Left lobe of liver (tissue), 2 donors: Measurements from ENCODE around the gene ABCC4. TPM values are rescaled to one million over a fixed set of nuclear protein-coding genes. Genes with fewer than 3 reads are reported as not detected.

Experiments
- ATAC-seq: fragments of 200-7000 bp; cut with Tn5 transposase; one replicate; pipeline ENCODE4 v1.9.1; 2020; ENCODE audit warnings: mild to moderate bottlenecking, moderate library complexity
- DNase-seq: peaks from one replicate; pipeline ENCODE4 v3.0.0-alpha.2; 2020; ENCODE audit warnings: low spot score
- total RNA-seq: library from RNA; stranded (reverse); gene quantifications from one replicate; pipeline ENCODE4 v1.2.1, GENCODE V29; 2021
- donor health status: DM: no; HTN: no; CAD: no; lungs with moderate emphysema.
- donor health status: DM: no; HTN: yes; CAD: no.

Gene ABCC4
- total RNA-seq, 1 donor from 2014 or later, result 1.7 TPM

DNA sequence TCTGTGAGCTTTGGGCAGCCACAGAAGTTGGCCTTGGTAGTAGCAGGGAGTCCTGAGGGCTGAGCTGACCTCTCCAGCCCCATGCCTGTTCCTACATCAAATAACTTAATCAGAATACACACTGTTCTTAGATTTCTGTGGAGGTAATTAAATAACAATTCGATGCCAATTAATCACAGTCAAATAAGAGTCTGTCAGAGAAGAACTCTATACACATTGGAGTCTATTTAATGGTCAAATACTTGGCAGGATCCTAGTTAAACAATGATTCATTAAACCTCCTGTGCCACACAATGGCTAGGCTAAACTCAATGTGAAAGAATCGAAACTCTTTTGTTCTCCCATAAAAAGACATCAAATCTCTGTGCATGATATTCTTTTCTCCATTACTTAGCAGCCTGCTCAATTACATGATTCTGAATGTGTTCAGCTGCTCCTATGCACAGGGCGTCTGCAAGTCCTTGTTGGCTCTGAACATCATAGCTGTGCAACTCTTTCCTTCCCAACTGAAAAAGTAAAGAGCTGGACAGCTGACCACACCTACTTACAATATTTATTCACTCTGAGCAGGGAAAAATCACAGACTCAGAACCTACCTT, 173.1 kb downstream of the ABCC4 start:
- ATAC-seq, result no peak
- DNase-seq, result no peak

DNA sequence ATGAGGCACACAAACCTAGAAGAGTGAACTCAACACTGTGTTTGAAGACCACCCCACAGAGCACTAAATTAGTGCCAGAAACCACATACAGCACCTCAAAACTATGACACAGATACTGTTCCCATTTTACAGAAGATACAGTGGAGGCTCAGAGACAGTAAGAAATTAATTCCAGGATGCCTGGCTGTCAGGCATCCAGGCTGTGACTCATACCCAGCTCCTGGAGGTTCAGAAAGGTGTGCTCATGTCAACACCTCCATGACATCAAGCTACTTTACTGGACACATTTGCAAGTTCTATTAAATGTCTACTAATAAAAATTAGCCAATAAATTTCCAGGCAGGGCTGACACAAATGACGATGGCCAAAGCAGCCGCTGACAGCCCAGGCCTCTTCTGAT, 176.3 kb downstream of the ABCC4 start:
- ATAC-seq, result no peak
- DNase-seq, result no peak

GRCh38 chr13:95123726-95124125, 177.5 kb downstream of the ABCC4 start:
- DNase-seq (no peak), ATAC-seq (peak; percentile 40)

DNA sequence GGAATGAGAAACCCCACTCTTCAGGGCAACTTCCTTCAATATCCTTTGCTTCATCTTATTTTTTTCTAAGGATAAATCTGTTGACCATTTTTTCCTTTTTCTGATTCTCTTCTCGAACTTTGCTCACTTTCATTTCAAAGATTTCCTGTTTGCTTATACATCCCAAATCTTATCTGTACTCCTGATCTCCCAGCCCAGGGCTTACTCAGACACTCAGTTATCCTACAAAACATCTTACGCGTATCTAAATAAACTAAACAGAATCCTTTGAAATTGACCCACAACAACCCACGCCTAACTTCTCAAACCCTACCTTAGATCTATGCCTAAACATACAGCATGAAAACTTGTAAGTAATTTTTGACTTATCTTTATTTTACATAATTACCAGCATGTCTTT, 179.2 kb downstream of the ABCC4 start:
- DNase-seq, result no peak
- no peak for ATAC-seq

DNA sequence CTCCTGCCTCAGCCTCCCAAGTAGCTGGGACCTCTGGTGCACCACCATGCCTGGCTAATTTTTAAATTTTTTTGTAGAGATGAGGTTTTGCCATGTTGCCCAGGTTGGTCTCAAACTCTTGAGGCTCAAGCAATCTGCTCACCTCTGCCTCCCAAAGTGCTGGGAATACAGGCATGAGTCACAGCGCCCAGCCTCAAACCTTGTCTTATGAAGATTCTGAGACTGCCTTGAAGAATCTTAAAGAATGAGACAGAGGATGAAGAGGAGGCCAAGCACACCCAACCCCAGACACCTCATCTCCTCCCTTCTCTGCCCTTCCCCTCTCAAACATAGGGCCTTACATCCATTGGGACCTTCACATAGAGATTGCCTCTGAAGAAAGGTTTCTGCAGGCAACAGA, 179.7 kb downstream of the ABCC4 start:
- DNase-seq (no peak), ATAC-seq (no peak)

GRCh38 chr13:95120650-95121049, 180.6 kb downstream of the ABCC4 start:
- DNase-seq (no peak), ATAC-seq (no peak)

- ATAC-seq (no peak), DNase-seq (no peak)
Observed at GRCh38 chr13:95118541-95119324, 182.5 kb downstream of the ABCC4 start.

DNA sequence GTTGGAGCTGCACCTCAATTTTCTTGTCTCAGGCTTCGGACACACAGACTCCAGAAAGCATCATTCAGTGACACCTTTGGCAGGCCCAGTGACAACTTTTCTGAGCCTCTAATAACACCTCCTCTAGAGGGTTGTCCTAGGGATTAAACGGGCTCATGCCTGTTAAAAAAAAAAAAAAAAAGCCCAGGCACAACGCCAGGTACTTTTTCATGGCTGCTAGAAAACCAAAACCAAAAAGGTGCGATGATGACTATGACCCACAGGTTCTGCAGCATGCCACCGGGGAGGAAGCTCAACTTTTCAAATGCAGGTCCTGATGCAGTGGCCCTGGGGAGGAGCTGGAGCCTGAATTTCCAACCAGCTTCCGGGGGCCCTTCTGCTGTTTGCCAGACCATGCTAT, 184.2 kb downstream of the ABCC4 start:
- DNase-seq (no peak), ATAC-seq (no peak)

- DNase-seq (no peak), ATAC-seq (no peak)
Observed at GRCh38 chr13:95115525-95115924, 185.7 kb downstream of the ABCC4 start.

DNA sequence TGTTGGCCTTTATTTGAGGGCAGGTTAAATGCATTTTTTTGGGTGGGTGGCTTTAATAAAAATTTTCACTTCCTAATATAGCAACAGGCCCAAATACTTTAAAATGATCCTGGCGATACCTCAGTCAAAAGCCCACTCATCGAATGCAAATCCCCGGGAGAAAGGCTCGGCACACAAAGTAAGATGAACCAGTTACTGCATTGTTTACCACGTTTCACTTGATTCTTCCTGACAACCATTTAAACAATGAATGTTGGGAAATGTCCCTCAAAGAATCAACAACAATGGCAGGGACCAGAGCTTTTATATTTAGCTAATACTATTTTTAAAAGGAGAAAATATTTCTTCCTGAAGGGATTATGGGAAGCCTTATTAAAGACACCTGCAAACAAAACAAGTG, 187.7 kb downstream of the ABCC4 start:
- no peak for DNase-seq
- no peak for ATAC-seq

- no peak for DNase-seq
- no peak for ATAC-seq
Observed at GRCh38 chr13:95112883-95113282, 188.4 kb downstream of the ABCC4 start.

DNA sequence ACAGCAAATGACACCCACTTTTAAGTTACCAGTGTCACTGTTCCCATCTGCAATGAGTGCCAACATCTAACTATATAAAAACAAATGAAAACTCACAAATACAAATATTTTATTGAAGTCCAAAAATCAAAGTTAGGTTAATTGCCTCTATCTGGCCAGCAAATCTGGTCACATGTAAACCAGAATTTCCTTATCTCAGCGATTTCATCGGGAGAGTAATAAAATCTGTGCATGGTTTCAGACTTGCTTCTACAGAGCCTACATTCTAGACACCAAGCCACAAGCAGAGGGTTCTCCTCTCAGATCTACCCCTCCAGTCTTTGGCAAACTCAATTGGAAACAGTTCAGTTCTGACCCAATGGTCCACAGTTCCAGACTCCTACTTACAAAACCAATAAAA, 189.6 kb downstream of the ABCC4 start:
- DNase-seq (no peak), ATAC-seq (no peak)

GRCh38 chr13:95106562-95106961, 194.7 kb downstream of the ABCC4 start:
- no peak for ATAC-seq
- no peak for DNase-seq

- DNase-seq (no peak), ATAC-seq (no peak)
Observed at GRCh38 chr13:95100525-95101433, 200.5 kb downstream of the ABCC4 start.

DNA sequence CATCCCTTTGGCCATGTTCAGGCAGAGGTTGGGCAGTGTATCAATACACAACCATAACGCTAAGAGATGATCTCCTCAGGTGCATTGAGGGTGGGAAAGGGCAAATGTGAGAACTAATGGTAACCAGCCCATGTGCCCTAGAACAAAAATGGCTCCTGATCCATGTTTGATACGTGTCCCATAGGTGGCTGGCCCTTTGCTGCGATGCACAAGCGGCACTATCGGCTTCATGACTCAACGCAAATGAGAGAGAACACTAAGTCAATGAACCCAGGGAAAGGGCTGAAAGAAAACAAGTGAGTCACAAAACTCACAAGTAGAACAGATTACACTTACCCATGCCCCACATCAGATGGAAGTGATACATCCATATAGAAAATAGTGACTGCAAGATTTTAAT, 201.7 kb downstream of the ABCC4 start:
- no peak for ATAC-seq
- no peak for DNase-seq

- ATAC-seq (no peak), DNase-seq (no peak)
Observed at GRCh38 chr13:95098916-95099315, 202.3 kb downstream of the ABCC4 start.

- ATAC-seq, result no peak
- no peak for DNase-seq
Observed at GRCh38 chr13:95091755-95092154, 209.5 kb downstream of the ABCC4 start.

GRCh38 chr13:95087746-95088305, 213.4 kb downstream of the ABCC4 start:
- ATAC-seq, result no peak
- no peak for DNase-seq

- ATAC-seq, result no peak
Observed at GRCh38 chr13:95086761-95087160, 214.5 kb downstream of the ABCC4 start.

DNA sequence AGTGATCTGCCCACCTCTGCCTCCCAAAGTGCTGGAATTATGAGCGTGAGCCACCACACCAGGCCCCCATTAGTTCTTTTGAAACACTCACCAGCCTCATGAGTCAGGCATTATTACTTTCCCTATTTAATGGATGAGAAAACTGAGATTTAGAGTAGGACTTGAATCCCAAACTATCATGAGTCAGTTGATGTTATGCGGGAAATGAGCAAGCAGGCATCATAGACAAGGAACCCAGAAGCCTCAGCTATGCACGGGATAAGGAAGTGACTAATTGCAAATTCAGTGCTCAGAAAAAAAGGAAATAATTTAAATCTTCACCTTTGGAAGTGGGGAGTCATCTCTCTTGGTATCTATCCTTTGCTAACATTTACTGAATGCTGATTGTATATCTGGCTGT, 217.5 kb downstream of the ABCC4 start:
- ATAC-seq (no peak), DNase-seq (no peak)

More at GRCh38 chr13:95086761-95087160, 214.5 kb downstream of the ABCC4 start:
- no peak for DNase-seq

DNA sequence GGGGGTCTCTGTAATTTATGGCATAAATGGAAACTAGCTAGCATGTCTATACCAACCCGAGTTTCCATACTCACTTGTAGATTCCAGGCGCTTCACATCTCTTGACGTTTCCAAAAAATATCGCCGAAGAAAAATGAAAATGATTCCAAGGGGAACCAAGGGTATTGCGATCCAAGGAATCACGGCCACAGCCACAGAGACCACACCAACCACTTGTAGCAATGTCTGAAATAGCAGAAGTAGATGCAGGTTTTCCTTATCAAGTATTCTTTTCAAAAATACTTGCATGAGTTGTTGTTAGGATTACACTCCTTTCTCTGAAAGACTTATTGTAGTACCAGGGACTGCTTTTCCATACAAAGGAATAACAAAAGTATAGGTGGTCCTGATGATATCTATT, 218.2 kb downstream of the ABCC4 start:
- no peak for ATAC-seq
- DNase-seq, result no peak
